ENCODE data around the gene DNAAF5.
"Not testable (repeated sequence)": the region's sequence is repeated elsewhere in the genome, so short reads cannot be mapped to it uniquely, and the experiment has no call there.

Gene DNAAF5

DNA sequence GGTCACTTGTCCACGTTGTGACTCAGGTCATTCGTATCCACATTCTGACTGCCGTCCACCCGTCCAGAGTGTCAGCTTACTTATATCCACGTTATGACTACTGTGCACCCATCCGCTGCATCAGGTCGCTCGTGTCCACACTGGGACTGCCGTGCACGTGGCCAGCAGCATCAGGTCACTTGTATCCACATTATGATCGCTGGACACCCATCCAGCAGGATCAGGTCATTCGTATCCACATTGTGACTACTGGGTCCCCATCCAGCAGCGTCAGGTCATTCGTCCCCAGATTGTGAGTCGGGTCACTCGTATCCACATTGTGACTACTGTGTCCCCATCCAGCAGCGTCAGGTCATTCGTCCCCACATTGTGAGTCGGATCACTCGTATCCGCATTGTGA lies 58.5 kb downstream of the DNAAF5 start:
- DNase-seq = no peak

DNA sequence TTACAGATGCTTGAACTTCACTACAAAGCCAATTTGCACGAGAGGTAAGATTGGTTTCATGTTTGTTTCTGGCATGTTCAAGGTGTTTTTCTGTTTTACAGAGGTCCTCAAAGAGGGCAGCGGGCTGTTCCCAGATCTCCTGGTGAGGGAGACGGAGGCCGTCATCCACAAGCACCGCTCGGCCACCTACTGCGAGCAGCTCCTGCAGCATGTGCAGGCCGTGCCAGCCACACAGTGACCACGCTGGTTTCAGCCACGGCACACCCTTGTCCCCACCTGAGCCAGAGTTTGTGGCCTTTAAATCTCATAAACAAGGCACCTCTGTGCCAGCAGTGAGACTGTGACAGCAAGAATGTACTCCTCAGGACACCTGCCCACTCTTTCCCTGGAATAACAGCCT lies 58.9 kb downstream of the DNAAF5 start:
- no peak for DNase-seq

- DNase-seq = peak; percentile 33
Measured at GRCh38 chr7:786472-787255, 60.2 kb downstream of the DNAAF5 start.

DNA sequence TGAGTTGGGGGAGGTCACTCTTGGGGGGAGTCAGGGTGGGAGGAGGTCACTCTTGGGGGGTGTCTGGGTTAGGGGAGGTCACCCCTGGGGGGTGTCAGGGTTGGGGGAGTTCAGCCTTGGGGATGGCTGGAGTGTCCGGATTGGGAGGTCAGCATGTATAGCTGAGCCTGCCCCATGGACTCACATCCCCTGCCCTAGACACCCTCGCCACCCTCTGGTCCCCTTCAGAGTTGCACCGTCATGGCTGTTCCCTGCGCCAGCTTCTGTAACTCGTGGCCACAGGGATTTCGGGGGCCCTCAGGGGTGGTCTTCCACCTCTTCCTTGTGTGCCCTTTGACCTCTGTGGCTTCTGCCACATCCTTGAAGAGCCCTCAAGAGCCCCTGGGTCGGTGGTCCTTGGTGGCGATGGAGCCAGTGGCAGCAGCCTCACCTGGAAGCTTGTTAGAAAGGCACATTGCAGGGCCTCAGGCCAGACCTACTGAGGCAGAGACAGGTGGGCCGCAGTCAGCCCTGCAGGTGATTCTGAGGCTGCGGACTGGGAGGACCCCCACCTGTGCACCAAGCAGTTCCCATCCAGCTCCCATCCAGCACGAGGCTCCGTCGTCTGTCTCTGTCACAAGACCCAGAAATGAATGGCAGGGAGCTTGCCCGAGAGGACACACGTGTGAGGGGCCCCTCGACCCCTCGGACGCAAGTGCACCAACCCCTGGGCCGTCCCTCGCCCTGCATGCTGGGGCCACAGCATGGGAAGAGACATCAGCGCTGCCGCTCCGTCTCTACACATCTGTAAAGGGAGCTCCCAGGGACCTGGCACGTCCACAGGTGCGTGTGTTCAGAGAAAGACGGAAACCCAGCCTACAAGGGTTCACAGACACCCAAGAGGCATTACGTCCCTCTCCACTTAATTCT lies 61.1 kb downstream of the DNAAF5 start:
- DNase-seq = no peak

DNA sequence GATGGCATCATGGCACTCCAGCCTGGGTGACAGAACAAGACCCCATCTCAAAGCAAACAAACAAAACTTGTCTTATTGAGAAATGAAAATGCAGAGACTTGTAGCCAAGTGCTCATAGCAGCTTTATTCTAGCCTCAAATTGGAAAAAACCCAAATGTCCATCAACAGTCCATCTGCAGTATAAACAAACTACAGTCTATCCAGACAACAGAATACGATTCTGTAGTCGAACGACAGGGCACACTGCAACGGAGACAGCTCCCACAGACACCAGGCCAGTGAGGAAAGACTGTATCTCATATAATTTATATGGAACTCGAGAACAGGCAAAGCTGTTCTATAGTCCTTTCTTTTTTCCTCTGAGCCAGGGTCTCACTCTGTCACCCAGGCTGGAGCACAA lies 65.0 kb downstream of the DNAAF5 start:
- DNase-seq = no peak

GRCh38 chr7:794207-794606 lies 67.7 kb downstream of the DNAAF5 start:
- DNase-seq = no peak

GRCh38 chr7:794671-795329 lies 68.3 kb downstream of the DNAAF5 start:
- DNase-seq = no peak

GRCh38 chr7:796434-797169 lies 70.1 kb downstream of the DNAAF5 start:
- not testable (repeated sequence) for DNase-seq

- no peak for DNase-seq
Measured at GRCh38 chr7:798921-799470, 72.5 kb downstream of the DNAAF5 start.

DNA sequence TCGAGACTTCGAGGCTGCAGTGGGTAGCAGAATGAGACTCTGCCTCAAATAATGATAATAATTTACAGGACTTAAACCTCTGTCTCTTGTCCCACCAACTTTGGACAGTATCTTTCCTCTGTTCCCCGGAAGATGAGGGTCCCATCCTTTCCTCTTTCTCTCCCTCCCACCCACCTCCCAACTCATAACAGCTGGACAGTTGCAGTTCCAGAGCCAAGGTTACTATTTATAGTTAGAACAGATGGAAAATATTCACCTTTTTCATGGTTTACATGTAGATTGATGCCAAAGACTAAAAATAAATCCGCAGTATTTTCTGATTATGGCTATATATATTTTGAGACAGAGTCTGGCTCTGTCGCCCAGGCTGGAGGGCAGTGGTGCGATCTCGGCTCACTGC lies 74.2 kb downstream of the DNAAF5 start:
- no peak for DNase-seq

GRCh38 chr7:801351-801750 lies 74.9 kb downstream of the DNAAF5 start:
- not testable (repeated sequence) for DNase-seq

- DNase-seq = peak; percentile 73
Measured at GRCh38 chr7:801940-802381, 75.5 kb downstream of the DNAAF5 start.

- no peak for DNase-seq
Measured at GRCh38 chr7:802500-803242, 76.2 kb downstream of the DNAAF5 start.

DNA sequence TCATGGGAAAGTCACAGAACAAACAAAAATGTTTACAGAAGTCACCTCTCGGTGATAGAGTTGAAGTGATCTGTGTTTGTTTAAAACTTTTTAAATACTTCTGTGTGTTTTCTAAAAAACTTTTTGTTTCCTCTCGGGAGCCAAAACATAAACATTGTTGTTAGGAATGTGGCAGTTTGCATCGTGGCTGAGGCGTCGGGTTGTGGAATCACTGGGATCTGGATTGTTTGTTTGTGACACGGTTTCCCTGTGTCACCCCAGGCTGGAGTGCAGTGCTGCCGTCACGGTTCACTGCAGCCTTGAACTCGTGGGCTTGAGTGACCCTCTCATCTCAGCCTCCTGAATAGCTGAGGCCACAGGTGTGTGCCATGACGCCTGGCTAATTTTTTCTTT lies 76.7 kb downstream of the DNAAF5 start:
- no peak for DNase-seq

- DNase-seq = not testable (repeated sequence)
Measured at GRCh38 chr7:803796-804195, 77.3 kb downstream of the DNAAF5 start.

- no peak for DNase-seq
Measured at GRCh38 chr7:805261-805660, 78.8 kb downstream of the DNAAF5 start.

GRCh38 chr7:815284-816216 lies 89.1 kb downstream of the DNAAF5 start:
- DNase-seq = peak; percentile 77

DNA sequence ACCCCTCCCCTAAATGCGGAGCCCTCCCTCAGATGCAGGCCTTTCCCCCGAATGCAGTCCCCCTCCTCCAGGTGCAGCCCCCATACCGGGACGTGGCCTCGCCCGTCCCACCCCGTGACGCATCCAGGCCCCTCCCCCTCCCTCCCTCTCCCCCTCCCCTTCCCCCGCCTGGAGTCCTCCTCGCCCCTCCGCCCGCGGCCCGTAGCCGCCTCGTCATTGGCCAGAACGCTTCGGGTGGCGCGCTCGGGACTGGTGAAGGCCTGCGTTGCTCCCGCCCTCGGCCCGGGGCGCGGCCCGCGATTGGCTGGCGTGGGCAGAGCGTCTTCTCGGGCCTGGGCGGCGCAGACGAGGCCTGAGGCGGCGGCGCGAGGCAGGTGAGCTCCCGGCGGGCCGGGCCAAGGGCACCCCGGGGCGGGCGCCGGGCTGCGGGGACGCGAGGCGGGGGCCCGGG lies 89.8 kb downstream of the DNAAF5 start:
- DNase-seq = peak; percentile 98

DNA sequence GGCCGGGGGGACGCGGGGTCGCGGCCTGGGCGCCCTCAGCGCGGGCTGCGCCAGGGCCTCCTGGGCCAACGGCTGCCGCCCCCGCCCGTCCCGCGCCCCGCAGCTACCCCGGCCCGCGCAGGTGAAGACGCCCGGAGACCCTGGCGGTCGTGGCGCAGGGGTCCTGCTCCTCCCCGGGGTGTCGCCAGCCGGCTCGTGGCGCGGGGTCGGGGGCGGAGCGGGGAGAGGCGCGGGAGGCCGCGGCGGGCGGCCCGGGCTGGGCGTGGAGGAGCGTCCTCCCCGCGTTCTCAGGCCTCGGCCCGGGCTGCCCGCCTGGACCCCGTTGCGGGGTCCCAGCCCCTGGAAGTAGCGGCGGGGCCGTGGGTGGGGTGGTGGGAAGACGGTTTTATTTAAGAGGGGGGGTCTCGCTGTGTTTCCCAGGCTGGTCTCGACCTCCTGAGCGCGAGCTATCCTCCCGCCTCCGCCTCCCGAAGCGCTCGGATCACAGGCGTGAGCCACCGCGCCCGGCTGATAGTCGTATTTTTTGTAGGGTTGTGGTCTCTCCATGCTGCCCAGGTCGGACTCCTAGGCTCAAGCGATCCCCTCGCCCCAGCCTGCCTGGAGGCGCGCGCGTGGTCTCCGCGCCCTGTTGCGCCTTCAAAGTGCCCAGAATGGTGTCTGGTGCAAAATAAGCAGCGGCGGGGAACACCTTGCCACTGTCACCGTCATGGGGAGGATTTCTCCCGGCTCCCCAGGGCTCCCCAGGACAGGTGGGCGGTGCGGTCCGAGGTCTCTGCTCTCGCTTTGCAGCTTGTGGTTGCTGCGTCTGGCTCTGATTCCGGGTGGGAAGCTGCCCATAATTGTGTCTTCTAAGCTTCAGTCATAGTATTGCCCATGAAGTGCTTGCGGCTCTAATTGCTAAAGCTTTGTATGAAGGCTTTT lies 90.5 kb downstream of the DNAAF5 start:
- peak; percentile 52 for DNase-seq
